Measurements from ENCODE around the gene MRPL38.
"Not testable (repeated sequence)": the region's sequence is repeated elsewhere in the genome, so short reads cannot be mapped to it uniquely, and the experiment has no call there.

Gene MRPL38

GRCh38 chr17:75876938-75877751 lies 27.5 kb downstream of the MRPL38 start:
- no peak for DNase-seq (ENCODE audit: low read depth in 2 of 2, low spot score in 1 of 2)

GRCh38 chr17:75876190-75876937 lies 28.3 kb downstream of the MRPL38 start:
- peak in 1 of 2 donors; percentile 56 for DNase-seq (ENCODE audit: low read depth in 2 of 2, low spot score in 1 of 2)

DNA sequence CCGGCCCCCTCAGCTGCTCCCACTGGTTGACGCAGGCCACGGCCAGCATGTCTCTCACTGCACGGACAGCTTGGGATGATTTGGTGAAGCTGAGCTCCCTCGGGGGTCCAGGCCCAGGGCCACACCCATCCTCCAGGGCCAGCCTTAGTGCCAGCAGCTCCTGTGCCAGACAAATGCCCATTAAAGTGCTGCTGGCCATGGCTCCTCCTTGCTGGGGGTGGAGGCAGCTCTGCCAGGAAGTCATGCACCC lies 28.8 kb downstream of the MRPL38 start:
- DNase-seq (ENCODE audit: low read depth in 2 of 2, low spot score in 1 of 2) = no peak

DNA sequence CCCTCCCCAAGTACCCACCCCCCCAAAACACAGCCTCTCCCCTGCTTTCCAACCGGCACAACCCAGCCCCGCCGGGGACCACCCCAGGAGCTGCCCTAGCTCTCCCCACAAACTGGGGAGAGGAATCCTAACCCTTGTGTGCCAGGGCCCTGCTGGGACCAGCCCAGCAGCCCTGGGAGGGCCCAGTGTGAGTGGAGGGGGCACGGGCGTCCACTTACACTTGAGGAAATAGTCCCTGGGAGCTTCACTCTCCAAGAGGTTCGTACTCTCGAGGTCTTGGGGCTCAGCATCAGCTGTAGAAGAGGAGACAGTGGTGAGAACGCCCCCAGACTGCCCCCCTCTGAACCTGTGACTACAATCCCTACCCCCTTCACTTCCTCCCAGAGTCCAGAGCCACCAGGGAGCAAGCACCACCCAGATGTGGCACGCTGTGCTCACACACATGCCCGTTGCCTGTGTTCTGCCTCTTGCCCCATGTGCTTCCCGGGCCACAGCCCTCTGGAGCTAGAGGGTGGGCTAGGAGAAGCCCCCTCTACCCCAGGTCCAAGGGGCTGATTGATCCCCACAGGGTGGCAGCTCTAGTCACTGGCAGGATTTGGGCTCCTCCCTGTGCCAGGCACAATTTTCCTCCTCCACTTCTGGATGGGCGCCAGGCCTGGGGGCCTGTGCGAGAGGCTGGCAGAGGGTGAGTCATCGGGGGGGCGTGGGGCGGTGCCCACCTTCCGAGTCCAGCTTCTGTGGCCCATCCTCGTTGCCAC lies 29.3 kb downstream of the MRPL38 start:
- DNase-seq (ENCODE audit: low read depth in 2 of 2, low spot score in 1 of 2) = no peak

- DNase-seq (ENCODE audit: low read depth in 2 of 2, low spot score in 1 of 2) = no peak
Measured at GRCh38 chr17:75874323-75875181, 30.1 kb downstream of the MRPL38 start.

DNA sequence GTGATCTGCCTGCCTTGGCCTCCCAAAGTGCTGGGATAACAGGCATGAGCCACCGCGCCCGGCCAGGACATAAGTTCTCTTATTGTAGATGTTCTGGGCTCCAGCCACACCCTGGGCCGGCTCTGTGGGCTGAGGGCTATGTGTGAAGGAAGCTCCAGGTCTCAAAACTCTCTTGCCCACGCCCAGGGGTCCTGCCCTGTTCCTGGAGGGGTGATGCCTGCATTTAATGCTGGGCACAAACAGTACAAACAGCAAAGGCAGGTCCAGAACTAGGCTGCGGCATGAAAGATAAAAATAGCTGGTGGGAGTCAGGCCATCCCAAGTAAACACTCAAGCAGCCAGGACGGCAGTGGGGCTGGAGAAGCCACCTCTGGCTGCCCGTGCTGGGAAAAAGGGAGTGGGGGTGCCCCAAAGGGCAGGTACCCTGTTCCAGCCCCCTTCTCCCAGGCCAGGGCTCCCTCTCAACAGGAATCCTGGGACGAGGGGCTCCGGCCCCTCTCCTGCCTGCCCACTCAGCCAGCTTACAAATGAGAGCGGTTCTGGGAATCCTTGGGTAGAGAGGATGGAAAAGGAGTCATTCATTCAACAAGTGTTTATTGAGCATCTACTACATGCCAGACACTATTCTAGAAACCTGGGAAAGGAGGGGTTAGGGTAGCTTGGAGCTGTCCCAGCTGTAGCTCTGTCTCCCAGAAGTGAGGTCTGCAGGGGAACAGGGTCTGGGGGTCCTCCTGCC lies 30.9 kb downstream of the MRPL38 start:
- DNase-seq (ENCODE audit: low read depth in 2 of 2, low spot score in 1 of 2) = no peak

DNA sequence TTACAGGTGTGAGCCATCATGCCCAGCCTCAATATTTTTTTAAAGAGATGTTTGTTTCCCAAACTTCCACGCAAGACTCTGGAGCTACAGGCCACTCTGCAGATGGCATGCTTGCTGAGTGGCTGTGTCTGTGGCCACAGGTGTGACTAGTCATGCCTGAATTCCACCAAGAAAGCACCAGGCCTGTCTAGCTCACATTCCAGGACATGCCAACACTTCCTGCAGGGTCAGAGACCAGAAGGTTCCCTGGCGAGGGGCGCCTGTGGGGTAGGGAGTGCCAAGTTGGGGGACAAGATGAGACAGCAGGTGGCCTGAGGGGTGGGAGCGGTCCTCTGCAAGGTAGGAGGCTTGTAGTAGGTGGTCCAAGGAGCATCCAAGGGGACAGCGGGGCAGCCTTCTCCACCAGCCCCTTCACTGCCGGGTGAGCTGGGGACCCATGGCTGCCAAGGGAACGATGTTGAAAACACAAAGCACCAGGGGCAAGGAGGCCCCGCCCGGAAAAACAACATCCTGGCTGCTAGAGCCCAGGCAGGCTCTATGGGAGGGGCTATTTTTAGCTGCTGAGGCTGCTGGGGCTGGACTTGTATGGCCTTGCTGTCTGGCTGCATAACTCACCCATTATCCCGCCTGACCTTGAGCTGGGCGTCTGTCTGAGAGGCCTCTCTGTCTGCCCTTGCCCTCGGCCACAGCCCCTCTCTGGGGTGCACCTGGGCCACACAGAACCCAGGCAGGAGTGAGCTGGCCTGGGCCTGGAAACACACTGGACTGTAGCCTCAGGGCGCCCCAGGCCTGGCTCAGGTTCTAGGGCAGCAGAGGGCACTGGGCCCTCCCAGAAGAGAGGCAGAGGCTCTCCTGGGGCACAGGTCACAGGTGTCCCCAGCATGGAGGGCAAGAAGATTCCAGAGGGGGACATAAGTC lies 32.0 kb downstream of the MRPL38 start:
- peak in 1 of 2 donors; percentile 39 for DNase-seq (ENCODE audit: low read depth in 2 of 2, low spot score in 1 of 2)

DNA sequence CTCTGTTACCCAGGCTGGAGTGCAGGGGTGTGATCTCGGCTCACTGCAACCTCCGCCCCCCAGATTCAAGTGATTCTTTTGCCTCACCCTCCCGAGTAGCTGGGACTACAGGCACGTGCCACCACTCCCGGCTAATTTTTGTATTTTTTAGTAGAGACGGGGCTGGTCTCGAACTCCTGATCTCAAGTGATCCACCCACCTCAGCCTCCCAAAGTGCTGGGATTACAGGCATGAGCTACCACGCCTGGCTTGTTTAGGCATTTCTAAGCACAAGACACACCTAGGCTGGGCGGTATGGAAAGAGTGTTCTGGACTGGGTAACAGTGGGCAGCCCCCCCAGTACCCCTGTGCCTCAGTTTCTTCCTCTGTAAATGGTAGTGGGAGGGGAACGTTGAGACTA lies 34.5 kb downstream of the MRPL38 start:
- not testable (repeated sequence) for DNase-seq (ENCODE audit: low read depth in 2 of 2, low spot score in 1 of 2)

DNA sequence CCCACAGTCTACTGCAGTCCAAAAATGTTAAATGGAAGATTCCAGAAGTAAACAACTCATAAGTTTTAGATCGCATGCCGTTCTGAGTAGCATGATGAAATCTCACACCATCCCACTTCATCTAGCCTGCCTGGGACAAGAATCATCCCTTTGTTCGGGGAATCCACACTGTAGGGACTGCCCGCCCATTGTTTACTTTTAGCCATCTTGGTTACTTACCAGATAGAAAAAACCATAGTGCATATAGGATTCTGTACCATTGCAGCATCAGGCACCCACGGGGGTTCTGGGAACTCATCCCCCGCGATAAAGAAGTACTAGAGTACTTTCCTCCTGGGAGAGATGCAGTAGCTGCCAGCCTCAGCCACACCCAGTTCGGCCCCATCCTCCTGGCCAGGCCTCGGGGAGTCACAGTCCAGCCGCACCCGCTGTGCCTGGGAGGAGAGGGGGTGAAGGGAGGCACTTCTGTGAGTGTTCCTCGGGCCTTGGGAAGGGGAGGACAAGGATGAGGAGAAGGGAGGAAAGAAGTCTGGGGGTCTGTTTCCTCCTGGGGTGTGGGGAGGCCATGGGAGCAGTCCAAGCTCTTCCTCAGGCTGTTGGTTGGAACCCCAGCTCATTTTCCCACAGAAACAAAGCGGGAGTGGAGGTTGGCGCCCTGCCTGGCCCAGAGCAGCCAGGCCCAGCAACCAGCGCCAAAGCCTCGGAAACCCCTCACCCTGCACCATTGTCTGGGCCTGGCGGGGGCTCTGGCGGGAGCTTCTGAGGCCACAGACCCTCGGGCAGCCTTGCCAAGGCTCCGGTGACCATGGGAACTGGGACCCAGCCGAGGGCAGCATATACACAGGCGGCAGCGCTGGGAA lies 35.2 kb downstream of the MRPL38 start:
- DNase-seq (ENCODE audit: low read depth in 2 of 2, low spot score in 1 of 2) = no peak

GRCh38 chr17:75868730-75869281 lies 35.9 kb downstream of the MRPL38 start:
- not testable (repeated sequence) for DNase-seq (ENCODE audit: low read depth in 2 of 2, low spot score in 1 of 2)

DNA sequence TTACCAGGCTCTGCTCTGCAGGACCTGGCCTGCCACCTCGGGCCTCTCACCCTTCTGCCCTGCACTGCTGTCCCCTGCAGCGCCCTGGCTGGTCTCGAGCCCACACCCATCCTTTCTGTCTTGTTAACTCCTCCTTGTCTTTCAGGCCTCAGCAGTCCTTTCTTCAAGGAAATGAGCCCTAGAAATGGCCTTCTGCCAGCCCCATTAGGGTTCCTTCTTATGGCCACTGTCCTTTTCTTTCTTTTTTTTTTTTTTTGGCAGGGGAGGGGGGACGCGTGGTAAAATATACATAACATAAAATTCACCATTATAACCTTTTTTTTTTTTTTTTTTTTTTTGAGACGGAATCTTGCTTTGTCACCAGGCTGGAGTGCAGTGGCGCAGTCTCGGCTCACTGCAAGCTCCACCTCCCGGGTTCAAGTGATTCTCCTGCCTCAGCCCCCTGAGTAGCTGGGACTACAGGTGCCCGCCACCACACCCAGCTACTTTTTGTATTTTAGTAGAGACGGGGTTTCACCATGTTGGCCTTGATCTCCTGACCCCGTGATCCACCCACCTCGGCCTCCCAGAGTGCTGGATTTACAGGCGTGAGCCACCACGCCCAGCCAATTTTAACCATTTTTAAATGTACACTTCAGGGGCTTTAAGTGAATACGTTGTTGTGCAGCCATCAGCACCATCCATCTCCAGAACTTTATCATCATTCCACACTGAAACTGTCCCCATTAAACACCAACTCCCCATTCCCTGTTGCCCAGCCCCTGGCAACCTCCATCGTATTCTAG lies 39.1 kb downstream of the MRPL38 start:
- DNase-seq (ENCODE audit: low read depth in 2 of 2, low spot score in 1 of 2) = not testable (repeated sequence)

DNA sequence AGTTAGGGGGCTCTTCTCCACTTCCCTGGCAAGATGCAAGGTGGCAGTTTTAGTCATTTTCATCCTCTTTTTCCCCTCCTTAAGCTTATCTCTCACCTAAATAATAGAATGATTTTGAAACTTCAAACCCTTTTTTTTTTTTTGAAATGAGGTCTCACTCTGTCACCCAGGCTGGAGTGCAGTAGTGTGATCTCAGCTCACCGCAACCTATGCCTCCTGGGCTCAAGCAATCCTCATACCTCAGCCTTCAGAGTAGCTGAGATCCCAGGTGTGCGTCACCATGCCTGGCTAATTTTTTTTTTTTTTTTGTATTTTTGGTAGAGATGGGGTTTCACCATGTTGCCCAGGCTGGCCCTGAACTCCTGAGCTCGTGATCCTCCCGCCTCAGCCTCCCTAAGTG lies 39.8 kb downstream of the MRPL38 start:
- not testable (repeated sequence) for DNase-seq (ENCODE audit: low read depth in 2 of 2, low spot score in 1 of 2)

DNA sequence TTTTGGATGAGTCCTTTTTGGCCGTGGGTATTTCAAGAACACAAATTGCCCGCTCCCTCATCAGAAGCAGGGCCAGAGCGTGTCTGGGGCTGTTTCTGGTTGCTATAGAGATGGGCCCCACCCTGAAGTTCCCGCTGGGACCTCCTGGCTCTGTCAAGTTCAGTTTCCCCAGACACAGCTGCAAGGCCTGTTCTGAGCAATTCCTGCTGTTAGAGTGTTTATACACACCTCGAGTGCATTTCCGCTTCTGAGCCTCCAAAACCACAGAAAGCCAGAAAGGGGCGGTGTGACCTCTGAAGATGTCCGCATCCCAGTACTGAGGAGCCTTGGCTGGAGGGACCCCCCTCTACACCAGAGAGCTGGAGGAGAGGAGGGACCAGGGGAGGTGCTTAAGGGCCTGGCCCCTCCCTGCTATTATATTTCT lies 40.2 kb downstream of the MRPL38 start:
- DNase-seq (ENCODE audit: low read depth in 2 of 2, low spot score in 1 of 2) = no peak

DNA sequence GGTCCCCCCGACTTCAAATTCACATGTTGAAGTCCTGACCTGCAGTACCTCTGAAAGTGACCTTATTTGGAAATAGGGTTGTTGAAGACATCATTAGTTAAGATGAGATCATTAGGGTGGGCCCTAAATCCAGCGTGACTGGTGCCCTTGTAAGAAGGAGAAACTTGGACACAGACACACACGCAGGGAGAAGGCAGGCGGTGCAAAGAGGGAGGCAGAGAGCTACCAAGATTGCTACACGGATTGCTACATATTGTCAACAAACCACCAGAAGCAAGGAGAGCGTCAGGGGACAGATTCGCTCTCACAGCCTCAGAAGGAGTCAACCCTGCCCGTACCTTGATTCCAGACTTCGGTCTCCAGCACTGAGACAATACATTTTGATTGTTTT lies 42.8 kb downstream of the MRPL38 start:
- DNase-seq (ENCODE audit: low read depth in 2 of 2, low spot score in 1 of 2) = no peak

GRCh38 chr17:75859358-75859757 lies 45.3 kb downstream of the MRPL38 start:
- DNase-seq (ENCODE audit: low read depth in 2 of 2, low spot score in 1 of 2) = not testable (repeated sequence)

GRCh38 chr17:75856062-75856756 lies 48.5 kb downstream of the MRPL38 start:
- no peak for DNase-seq (ENCODE audit: low read depth in 2 of 2, low spot score in 1 of 2)

All from stimulated activated CD8-positive, alpha-beta memory T cell treated with anti-CD3 and anti-CD28 coated beads, Interleukin-4, amount 100 ng/mL, for 1 hour (primary cell).